ENCODE data around the gene ZNF441.
A peak's percentile ranks its signal among the peaks of the same experiment; 100 is the strongest.

Gene ZNF441
- total RNA-seq, result 8.7 to 47.4 (median 18.2) reads per million in 9 experiments

DNA sequence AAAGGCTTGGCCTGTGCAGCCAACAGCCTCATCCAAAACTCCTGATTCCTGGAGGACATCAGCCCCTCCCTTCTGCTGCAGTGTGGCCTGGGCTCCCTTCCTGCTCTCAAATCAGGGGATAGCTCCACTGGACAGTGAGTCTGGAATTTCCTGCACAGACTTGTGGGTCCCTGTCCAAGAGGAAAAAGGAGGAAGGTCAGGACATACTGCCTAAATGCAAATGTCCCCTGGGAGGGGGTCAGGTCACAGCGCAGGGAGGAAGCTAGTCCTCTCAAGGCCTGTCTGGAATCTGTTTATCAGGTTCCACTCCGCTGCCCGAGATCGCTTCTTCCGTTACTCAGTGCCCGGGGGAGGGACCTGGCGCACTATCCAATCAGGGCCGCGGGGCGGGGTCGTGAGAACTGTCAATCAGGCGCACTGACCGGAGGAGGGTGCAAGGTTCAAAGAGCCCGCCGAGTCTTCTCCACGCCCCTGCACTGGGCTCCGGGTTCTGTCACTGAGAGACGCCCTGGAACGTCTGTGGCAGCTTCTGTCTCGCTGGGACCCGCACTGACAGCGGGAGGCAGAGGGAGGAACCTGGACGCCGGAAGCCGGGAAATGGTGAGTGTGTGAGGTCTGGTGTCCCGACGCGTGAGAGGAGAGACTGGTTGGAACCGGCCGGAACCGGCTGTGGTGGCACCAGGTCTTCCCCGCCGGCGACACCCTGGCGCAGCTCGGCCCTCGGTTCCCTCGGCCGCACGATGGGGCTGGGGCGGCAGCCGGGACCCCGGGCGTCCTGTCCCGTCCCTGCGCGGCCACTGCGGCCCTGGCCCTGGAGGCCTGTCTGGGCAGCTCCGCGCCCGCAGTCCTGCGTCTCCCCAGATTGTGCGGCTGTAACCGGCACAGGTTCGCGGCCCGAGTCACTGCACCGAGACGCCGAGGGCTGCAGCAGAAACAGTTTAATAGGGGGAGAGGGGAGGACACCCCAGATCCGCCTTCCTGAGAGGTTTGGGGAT, at the start of gene ZNF441:
Gene ZNF441 (plus strand): TSS at position 404 of the 995 bp plus-strand sequence. CDS start 194 bp downstream, at position 598.
- peaks cover 11% of the 10 kb centered on the region for H3K36me3 Mint-ChIP-seq (ENCODE audit: insufficient read depth)
- peaks cover 0 to 15% of the 10 kb centered on the region in 2 donors for H3K27me3 Mint-ChIP-seq
- ATAC-seq (replicated peaks) (peak; percentile 93), DNase-seq (peak; percentile 83 to 90 (median 83))
- H3K4me1 Mint-ChIP-seq (ENCODE audit: low read depth in 2 of 2), result peaks cover 16 to 20% of the 10 kb centered on the region in 2 donors
- H3K9me3 Mint-ChIP-seq, result peaks cover 4 to 9% of the 10 kb centered on the region in 2 donors
- H3K4me3 Mint-ChIP-seq, result peak within 1 kb of the TSS; percentile 91 to 94
- peak within 1 kb of the TSS; percentile 92 to 96 for H3K27ac Mint-ChIP-seq

GRCh38 chr19:11721681-11722080, 45.1 kb upstream of the ZNF441 start:
- H3K36me3 Mint-ChIP-seq (ENCODE audit: insufficient read depth), result peaks cover 4% of the 10 kb centered on the region

DNA sequence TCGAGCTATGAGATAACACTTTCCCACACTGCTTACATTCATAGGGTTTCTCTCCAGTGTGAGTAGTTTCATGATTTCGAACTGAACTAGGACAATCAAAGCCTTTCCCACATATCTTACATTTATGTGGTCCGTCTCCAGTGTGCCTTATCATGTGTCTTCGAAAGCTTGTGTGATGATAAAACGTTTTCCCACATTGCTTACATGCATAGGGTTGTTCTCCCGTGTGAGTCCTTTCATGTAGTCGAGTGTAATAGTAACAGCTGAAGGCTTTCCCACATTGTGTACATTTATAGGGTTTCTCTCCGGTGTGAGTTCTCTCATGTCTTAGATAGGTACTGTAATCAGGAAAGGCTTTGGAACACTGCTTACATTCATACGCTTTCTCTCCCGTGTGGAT, 44.4 kb upstream of the ZNF441 start:
- no peak overlapping the region for H3K4me3 Mint-ChIP-seq
- H3K36me3 Mint-ChIP-seq (ENCODE audit: insufficient read depth), result peaks cover 4% of the 10 kb centered on the region
- H3K27ac Mint-ChIP-seq, result no peak overlapping the region
- no peaks in the 10 kb centered on the region for H3K4me1 Mint-ChIP-seq (ENCODE audit: low read depth in 2 of 2)
- DNase-seq (no peak), ATAC-seq (replicated peaks) (no peak)
- peaks cover 0 to 6% of the 10 kb centered on the region in 2 donors for H3K9me3 Mint-ChIP-seq
- H3K27me3 Mint-ChIP-seq, result no peaks in the 10 kb centered on the region

More at GRCh38 chr19:11721681-11722080, 45.1 kb upstream of the ZNF441 start:
- Mint-ChIP-seq H3K9me3 (peaks cover 0 to 6% of the 10 kb centered on the region in 2 donors), H3K27ac (no peak overlapping the region), H3K4me3 (no peak overlapping the region), H3K27me3 (no peaks in the 10 kb centered on the region), H3K4me1 (ENCODE audit: low read depth in 2 of 2) (no peaks in the 10 kb centered on the region)
- ATAC-seq (replicated peaks) (no peak), DNase-seq (no peak)

GRCh38 chr19:11729586-11729985, 37.2 kb upstream of the ZNF441 start:
- Mint-ChIP-seq H3K4me3 (no peak overlapping the region), H3K9me3 (no peaks in the 10 kb centered on the region), H3K27ac (no peak overlapping the region)

GRCh38 chr19:11735375-11735774, 31.4 kb upstream of the ZNF441 start:
- H3K9me3 Mint-ChIP-seq, result no peaks in the 10 kb centered on the region
- peaks cover 11% of the 10 kb centered on the region for H3K36me3 Mint-ChIP-seq (ENCODE audit: insufficient read depth)
- no peak overlapping the region for H3K4me3 Mint-ChIP-seq
- DNase-seq (no peak), ATAC-seq (replicated peaks) (no peak)
- no peaks in the 10 kb centered on the region for H3K27me3 Mint-ChIP-seq
- no peak overlapping the region for H3K27ac Mint-ChIP-seq
- peaks cover 16 to 23% of the 10 kb centered on the region in 2 donors for H3K4me1 Mint-ChIP-seq (ENCODE audit: low read depth in 2 of 2)

More at GRCh38 chr19:11729586-11729985, 37.2 kb upstream of the ZNF441 start:
- DNase-seq (no peak), ATAC-seq (replicated peaks) (no peak)
- H3K36me3 Mint-ChIP-seq (ENCODE audit: insufficient read depth), result peaks cover 12% of the 10 kb centered on the region
- no peaks in the 10 kb centered on the region for H3K27me3 Mint-ChIP-seq
- no peaks in the 10 kb centered on the region for H3K4me1 Mint-ChIP-seq (ENCODE audit: low read depth in 2 of 2)

GRCh38 chr19:11736696-11737095, 30.1 kb upstream of the ZNF441 start:
- Mint-ChIP-seq H3K4me1 (ENCODE audit: low read depth in 2 of 2) (peaks cover 16 to 23% of the 10 kb centered on the region in 2 donors), H3K36me3 (ENCODE audit: insufficient read depth) (peaks cover 11% of the 10 kb centered on the region), H3K9me3 (no peaks in the 10 kb centered on the region), H3K27me3 (no peaks in the 10 kb centered on the region), H3K27ac (peak overlapping the region in 1 of 2 donors; percentile 44), H3K4me3 (peak overlapping the region; percentile 91 to 99)
- DNase-seq (no peak), ATAC-seq (replicated peaks) (no peak)

DNA sequence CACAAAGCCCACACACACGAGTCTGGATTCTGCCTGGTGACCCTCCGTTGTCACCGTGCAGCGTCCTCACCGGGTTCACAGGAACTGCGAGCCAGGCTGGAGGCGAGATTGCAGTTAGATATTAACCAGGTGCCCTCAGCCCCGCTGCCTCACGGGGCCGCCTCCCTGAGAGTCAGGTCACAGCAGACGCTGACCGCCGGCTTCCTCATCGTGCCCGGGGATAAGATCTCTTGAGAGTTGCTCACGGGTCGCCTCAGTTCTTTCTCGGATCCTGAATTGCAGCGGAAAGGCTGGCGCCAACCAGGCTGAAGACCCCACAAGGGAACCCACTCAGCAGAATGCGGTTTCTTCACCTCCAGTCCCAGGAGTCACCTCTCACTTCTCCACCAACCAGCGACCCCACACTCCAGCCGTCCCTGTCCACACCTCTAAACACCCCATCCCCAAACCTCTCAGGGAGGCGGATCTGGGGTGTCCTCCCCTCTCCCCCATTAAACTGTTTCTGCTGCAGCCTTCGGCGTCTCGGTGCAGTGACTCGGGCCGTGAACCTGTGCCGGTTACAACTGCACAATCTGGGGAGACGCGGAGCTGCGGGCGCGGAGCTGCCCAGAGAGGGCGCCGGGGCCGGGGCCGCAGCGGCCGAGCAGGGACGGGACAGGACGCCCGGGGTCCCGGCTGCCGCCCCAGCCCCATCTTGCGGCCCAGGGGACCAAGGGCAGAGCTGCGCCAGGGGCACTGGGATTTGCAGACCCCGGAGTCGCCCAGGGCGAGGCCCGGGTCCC, 28.6 kb upstream of the ZNF441 start:
- peak overlapping the region; percentile 76 to 87 for H3K27ac Mint-ChIP-seq
- DNase-seq, result peak; percentile 4 to 15 (median 8)

DNA sequence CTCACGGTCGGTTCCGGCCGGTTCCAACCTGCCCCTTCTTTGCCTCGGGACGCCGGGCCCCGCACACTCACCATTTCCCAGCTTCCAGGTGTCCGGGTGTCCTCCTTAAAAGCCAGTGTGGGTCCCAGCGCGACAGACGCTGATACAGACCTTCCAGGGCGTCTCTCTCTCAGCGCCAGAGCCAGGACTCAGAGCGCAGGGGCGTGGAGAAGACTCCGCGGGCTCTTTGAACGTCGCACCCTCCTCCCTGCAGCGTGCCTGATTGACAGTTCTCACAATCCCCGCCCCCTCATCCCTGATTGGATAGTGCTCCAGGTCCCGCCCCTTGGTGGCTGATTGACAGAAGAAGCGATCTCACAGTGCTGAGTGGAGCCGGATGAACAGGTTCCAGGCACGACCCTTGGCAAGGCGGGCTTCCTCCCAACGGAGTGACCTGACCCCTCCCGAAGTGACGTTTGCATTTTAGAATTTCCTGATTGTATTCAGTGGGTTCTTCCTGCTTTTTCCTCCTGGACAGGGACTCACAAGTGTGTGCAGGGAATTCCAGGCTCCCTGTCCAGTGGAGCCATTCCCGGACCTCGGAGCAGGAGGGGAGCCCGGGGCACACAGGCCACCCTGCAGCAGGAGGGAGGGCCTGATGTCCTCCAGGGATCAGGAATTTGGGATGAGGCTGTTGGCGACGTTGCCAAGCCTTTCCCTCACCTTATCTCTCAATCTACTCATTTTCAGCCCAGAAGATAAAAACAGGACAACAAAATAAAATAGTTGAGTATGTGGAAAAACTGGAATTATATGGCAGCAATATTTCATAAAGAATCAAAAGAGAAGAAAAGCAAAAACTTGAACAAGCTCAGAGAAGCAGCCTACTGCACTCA, 27.8 kb upstream of the ZNF441 start, which contains the start of gene ZNF823:
Gene ZNF823 (minus strand): TSS at position 201 of the 875 bp plus-strand sequence. CDS start 127 bp downstream, at position 74.
- peak; percentile 98 for ATAC-seq (replicated peaks)
- Mint-ChIP-seq H3K27ac (peak within 1 kb of the TSS; percentile 76 to 87), H3K36me3 (ENCODE audit: insufficient read depth) (peaks cover 6% of the 10 kb centered on the region), H3K4me3 (peak within 1 kb of the TSS; percentile 91 to 99), H3K27me3 (peaks cover 0 to 7% of the 10 kb centered on the region in 2 donors), H3K9me3 (no peaks in the 10 kb centered on the region), H3K4me1 (ENCODE audit: low read depth in 2 of 2) (peaks cover 16 to 23% of the 10 kb centered on the region in 2 donors)
- peak; percentile 92 to 98 (median 94) for DNase-seq

More for the DNA sequence above, 28.6 kb upstream of the ZNF441 start:
- ATAC-seq (replicated peaks), result peak; percentile 45
- Mint-ChIP-seq H3K36me3 (ENCODE audit: insufficient read depth) (peaks cover 6% of the 10 kb centered on the region), H3K4me3 (peak overlapping the region; percentile 91 to 99), H3K27me3 (peaks cover 0 to 7% of the 10 kb centered on the region in 2 donors), H3K9me3 (no peaks in the 10 kb centered on the region), H3K4me1 (ENCODE audit: low read depth in 2 of 2) (peaks cover 16 to 23% of the 10 kb centered on the region in 2 donors)

GRCh38 chr19:11745869-11746268, 20.9 kb upstream of the ZNF441 start:
- Mint-ChIP-seq H3K36me3 (ENCODE audit: insufficient read depth) (no peaks in the 10 kb centered on the region), H3K27ac (no peak overlapping the region), H3K4me1 (ENCODE audit: low read depth in 2 of 2) (no peaks in the 10 kb centered on the region), H3K9me3 (peaks cover 4 to 7% of the 10 kb centered on the region in 2 donors), H3K4me3 (no peak overlapping the region), H3K27me3 (peaks cover 0 to 7% of the 10 kb centered on the region in 2 donors)
- DNase-seq (no peak), ATAC-seq (replicated peaks) (no peak)

DNA sequence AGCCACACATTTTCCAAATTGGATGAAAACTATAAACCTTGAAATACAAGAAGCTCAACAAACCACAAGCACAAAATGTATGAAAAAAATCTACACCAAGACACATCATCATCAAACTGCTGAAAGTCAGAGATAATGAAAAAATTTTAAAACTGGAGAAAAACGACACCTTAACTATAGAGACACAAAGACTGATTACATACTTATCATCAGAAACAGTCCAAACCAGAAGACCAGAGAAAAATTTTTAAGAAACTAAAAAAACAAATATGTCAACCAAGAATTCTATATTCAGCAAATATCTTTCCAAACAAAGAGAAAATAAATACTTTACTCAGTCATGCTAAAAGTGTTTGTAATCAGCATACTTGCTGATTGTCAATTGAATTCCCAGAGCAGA, 19.5 kb upstream of the ZNF441 start:
- Mint-ChIP-seq H3K4me3 (no peak overlapping the region), H3K27ac (no peak overlapping the region), H3K27me3 (peaks cover 0 to 12% of the 10 kb centered on the region in 2 donors), H3K4me1 (ENCODE audit: low read depth in 2 of 2) (no peaks in the 10 kb centered on the region), H3K36me3 (ENCODE audit: insufficient read depth) (no peaks in the 10 kb centered on the region), H3K9me3 (peaks cover 4 to 7% of the 10 kb centered on the region in 2 donors)
- ATAC-seq (replicated peaks) (no peak), DNase-seq (no peak)

DNA sequence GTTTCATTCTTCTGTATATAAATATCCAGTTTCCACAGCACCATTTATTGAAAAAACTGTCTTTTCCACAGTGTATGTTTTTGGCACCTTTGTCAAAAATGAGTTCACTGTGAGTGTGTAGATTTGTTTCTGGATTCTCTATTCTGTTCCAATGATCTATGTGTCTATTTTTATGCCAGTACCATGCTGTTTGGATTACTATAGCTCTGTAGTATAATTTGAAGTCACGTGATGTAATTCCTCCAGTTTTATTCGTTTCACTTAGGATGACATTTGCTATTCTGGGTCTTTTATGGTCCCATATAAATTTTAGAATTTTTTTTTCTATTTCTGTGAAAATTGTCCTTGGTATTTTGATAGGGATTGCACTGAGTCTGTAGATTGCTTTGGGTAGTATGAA, 17.0 kb upstream of the ZNF441 start:
- Mint-ChIP-seq H3K36me3 (ENCODE audit: insufficient read depth) (no peaks in the 10 kb centered on the region), H3K27me3 (peaks cover 23 to 24% of the 10 kb centered on the region in 2 donors), H3K4me3 (no peak overlapping the region), H3K4me1 (ENCODE audit: low read depth in 2 of 2) (no peaks in the 10 kb centered on the region), H3K27ac (no peak overlapping the region), H3K9me3 (peaks cover 4 to 15% of the 10 kb centered on the region in 2 donors)
- no peak for ATAC-seq (replicated peaks)
- DNase-seq, result no peak

DNA sequence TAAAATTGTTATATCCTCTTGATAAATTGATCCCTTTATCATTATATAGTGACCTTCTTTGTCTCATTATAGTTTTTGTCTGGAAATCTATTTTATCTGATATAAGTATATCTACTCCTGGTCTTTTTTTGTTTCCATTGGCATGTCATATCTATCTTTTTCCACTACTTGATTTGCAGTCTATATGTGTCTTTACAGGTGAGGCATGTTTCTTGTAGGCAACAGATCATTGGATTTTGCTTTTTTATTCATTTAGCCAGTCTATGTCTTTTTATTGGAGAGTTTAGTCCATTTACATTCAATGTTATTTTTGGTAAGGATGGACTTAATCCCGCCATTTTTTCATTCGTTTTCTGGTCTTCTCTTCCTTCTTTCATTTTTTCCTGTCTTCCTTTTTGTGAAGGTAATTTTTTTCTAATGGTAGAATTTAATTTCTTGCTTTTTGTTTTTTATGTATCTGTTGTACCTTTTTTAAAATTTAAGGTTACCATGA, 14.5 kb upstream of the ZNF441 start:
- Mint-ChIP-seq H3K36me3 (ENCODE audit: insufficient read depth) (no peaks in the 10 kb centered on the region), H3K4me3 (no peak overlapping the region), H3K27ac (no peak overlapping the region), H3K27me3 (peaks cover 24% of the 10 kb centered on the region in 2 donors), H3K9me3 (peaks cover 4 to 8% of the 10 kb centered on the region in 2 donors), H3K4me1 (ENCODE audit: low read depth in 2 of 2) (no peaks in the 10 kb centered on the region)
- ATAC-seq (replicated peaks), result no peak
- DNase-seq, result no peak
